Bronchial epithelial cell (primary cell): ENCODE results near the gene ARAP3. TPM values are rescaled to one million over a fixed set of nuclear protein-coding genes. Genes with fewer than 3 reads are reported as not detected.

Experiments used
- DNase-seq: peaks from one replicate; pipeline ENCODE4 v3.0.0-alpha.2; 2010; ENCODE audit warnings: low read depth
- FAIRE-seq: peaks from 2 replicates; lab custom pipeline; 2011; peaks lifted over from hg19 to GRCh38; lab: Jason Lieb, UNC
- H3K27me3 ChIP-seq: 2 replicates; pipeline ENCODE4 v1.5.1; 2011; ENCODE audit warnings: low read length; ENCODE audit not compliant: control insufficient read depth, insufficient read depth
- H3K36me3 ChIP-seq: 2 replicates; pipeline ENCODE4 v1.5.1; 2011; ENCODE audit warnings: low read length; ENCODE audit not compliant: control insufficient read depth, insufficient read depth
- H3K4me3 ChIP-seq: 2 replicates; pipeline ENCODE4 v1.5.1; 2011; ENCODE audit warnings: mild to moderate bottlenecking, low read depth, low read length, control low read depth
- CTCF ChIP-seq: IDR thresholded peaks from 2 replicates; pipeline ENCODE4 v1.5.1; 2011; ENCODE audit warnings: mild to moderate bottlenecking, moderate library complexity, low read length, control low read depth, inconsistent platforms; ENCODE audit not compliant: insufficient read depth, severe bottlenecking
- total RNA-seq: library from RNA; depleted of rRNA; stranded (reverse); fragments of >200 nt; gene quantifications from 2 replicates; pipeline ENCODE4 v1.2.1, GENCODE V29; 2014

The ARAP3 gene
- total RNA-seq, 1 donor from 2014 or later: 3.7 TPM

- Histone ChIP-seq H3K4me3 (no peak overlapping the region), H3K36me3 (peaks cover 1% of the 10 kb centered on the region), H3K27me3 (no peaks in the 10 kb centered on the region)
- DNase-seq: no peak
- no peak for FAIRE-seq
- TF ChIP-seq CTCF: no peak
These were observed 74.0 kb downstream of the ARAP3 start for GRCh38 chr5:141608046-141608445.

GRCh38 chr5:141605523-141606277 lies 76.3 kb downstream of the ARAP3 start:
- TF ChIP-seq CTCF: no peak
- Histone ChIP-seq H3K27me3 (no peaks in the 10 kb centered on the region), H3K4me3 (no peak overlapping the region), H3K36me3 (no peaks in the 10 kb centered on the region)
- DNase-seq: no peak
- FAIRE-seq: no peak

- peak; percentile 85 for FAIRE-seq
- DNase-seq: peak; percentile 99
- no peak overlapping the region for H3K4me3 ChIP-seq
These were observed 77.9 kb downstream of the ARAP3 start for GRCh38 chr5:141603923-141604717.

More at GRCh38 chr5:141603923-141604717, 77.9 kb downstream of the ARAP3 start:
- no peak for TF ChIP-seq CTCF
- no peaks in the 10 kb centered on the region for H3K27me3 ChIP-seq
- no peaks in the 10 kb centered on the region for H3K36me3 ChIP-seq

Other genes starting within 250 kb of the ARAP3 start
- 9.5 and 17.4 TPM in 2 replicates for gene PCDHGC3, start 206.3 kb downstream of the ARAP3 start, total RNA-seq
- gene PCDHGC4, start 197.2 kb downstream of the ARAP3 start, total RNA-seq: 0.53 and 0.90 TPM in 2 replicates
- gene PCDHGC5, start 193.1 kb downstream of the ARAP3 start, total RNA-seq: 0.26 and 0.77 TPM in 2 replicates
- gene DIAPH1, start 63.2 kb downstream of the ARAP3 start, total RNA-seq: 48.2 and 57.1 TPM in 2 replicates
- gene HDAC3, start 45.4 kb downstream of the ARAP3 start, total RNA-seq: 72.7 and 87.1 TPM in 2 replicates
- 14.2 and 16.6 TPM in 2 replicates for gene RELL2, start 45.2 kb downstream of the ARAP3 start, total RNA-seq
- 14.2 and 17.2 TPM in 2 replicates for gene FCHSD1, start 30.8 kb downstream of the ARAP3 start, total RNA-seq
- gene PCDH1, start 196.2 kb upstream of the ARAP3 start, total RNA-seq: 85.3 and 140 TPM in 2 replicates
- 14.0 and 19.2 TPM in 2 replicates for gene DELE1, start 241.6 kb upstream of the ARAP3 start, total RNA-seq